HepG2 (cell line): Measurements from ENCODE around the gene AP4S1. TPM values are rescaled to one million over a fixed set of nuclear protein-coding genes. Genes with fewer than 3 reads are reported as not detected.

ENCODE experiments used
- DNMT3B ChIP-seq: conservative IDR thresholded peaks from 2 replicates; pipeline ENCODE4 v1.6.1; 2016; ENCODE audit warnings: missing biosample characterization, control low read depth
- FOXA3 ChIP-seq: IDR thresholded peaks from 2 replicates; pipeline ENCODE4 v1.6.1; 2016; ENCODE audit warnings: missing genetic modification reagents, missing compliant biosample characterization
- HOXA3 ChIP-seq: sonication (generic); formaldehyde crosslinking; IDR thresholded peaks from 2 replicates; pipeline ENCODE4 v1.5.0; 2020; ENCODE audit warnings: missing genetic modification reagents
- JDP2 ChIP-seq: sonication (generic); formaldehyde crosslinking; IDR thresholded peaks from 2 replicates; pipeline ENCODE4 v1.8.1; 2022; ENCODE audit warnings: missing genetic modification reagents, borderline replicate concordance
- JUND ChIP-seq: sonication (generic); formaldehyde crosslinking; IDR thresholded peaks from 2 replicates; pipeline ENCODE4 v1.8.0; 2022; ENCODE audit warnings: mild to moderate bottlenecking, missing genetic modification reagents
- NCOR1 ChIP-seq: fragments of 200-600 bp; sonication (generic); IDR thresholded peaks from 2 replicates; pipeline ENCODE4 v1.7.0; 2017; ENCODE audit warnings: antibody characterized with exemption, low read length, borderline replicate concordance
- PAF1 ChIP-seq: IDR thresholded peaks from 2 replicates; pipeline ENCODE4 v1.6.1; 2016; ENCODE audit warnings: missing genetic modification reagents, missing compliant biosample characterization
- RAD51 ChIP-seq: fragments of 450-650 bp; IDR thresholded peaks from 2 replicates; pipeline ENCODE4 v1.6.1; 2016; ENCODE audit warnings: borderline replicate concordance
- RCOR2 ChIP-seq: IDR thresholded peaks from 2 replicates; pipeline ENCODE4 v1.6.1; 2016; ENCODE audit warnings: missing biosample characterization, missing genetic modification reagents
- SP2 ChIP-seq: sonication (generic); formaldehyde crosslinking; IDR thresholded peaks from 2 replicates; pipeline ENCODE4 v1.5.1; 2020; ENCODE audit warnings: mild to moderate bottlenecking, missing genetic modification reagents
- SSRP1 ChIP-seq: IDR thresholded peaks from 2 replicates; pipeline ENCODE4 v1.6.1; 2016; ENCODE audit warnings: control low read depth
- TBL1XR1 ChIP-seq: fragments of 150-350 bp; IDR thresholded peaks from 2 replicates; pipeline ENCODE4 v1.6.1; 2014; ENCODE audit warnings: borderline replicate concordance, low read length; ENCODE audit not compliant: partially characterized antibody
- ZNF207 ChIP-seq: fragments of 450-650 bp; IDR thresholded peaks from 2 replicates; pipeline ENCODE4 v1.6.1; 2016; ENCODE audit warnings: antibody characterized with exemption, borderline replicate concordance
- ZNF260 ChIP-seq: sonication (generic); formaldehyde crosslinking; IDR thresholded peaks from 2 replicates; pipeline ENCODE4 v1.4.0; 2020; ENCODE audit warnings: missing genetic modification reagents, low read depth, mild to moderate bottlenecking, borderline replicate concordance
- ZNF557 ChIP-seq: sonication (generic); formaldehyde crosslinking; IDR thresholded peaks from 2 replicates; pipeline ENCODE4 v1.4.0; 2020; ENCODE audit warnings: missing genetic modification reagents
- ZNF605 ChIP-seq: sonication (generic); formaldehyde crosslinking; IDR thresholded peaks from 2 replicates; pipeline ENCODE4 v1.8.0; 2022; ENCODE audit warnings: mild to moderate bottlenecking, missing genetic modification reagents
- ZSCAN9 ChIP-seq: IDR thresholded peaks from 2 replicates; pipeline ENCODE4 v1.6.1; 2016; ENCODE audit warnings: borderline replicate concordance
- polyA plus RNA-seq, 8 experiments: library from polyadenylated mRNA; depleted of rRNA in 3 of 8; stranded (reverse) in 7 of 8; unstranded in 1 of 8; fragments of >200 nt; fragmentation: Illumina TruSeq in 4 of 8; extraction: Trizol in 4 of 8; gene quantifications; 2 replicates each; pipeline versions ENCODE4 v1.2.1 to v1.2.3, GENCODE V29; 2011 to 2016; ENCODE audit warnings: low read depth in 4 of 8, missing spikeins in 1 of 8, mixed read lengths in 1 of 8; ENCODE audit not compliant: insufficient read depth in 1 of 8
- total RNA-seq, 5 experiments: library from RNA; depleted of rRNA; stranded (reverse); fragments of >200 nt; fragmentation: Illumina TruSeq; extraction: Trizol; gene quantifications; 2 replicates each; pipeline ENCODE4 v1.2.3, GENCODE V29; 2016; ENCODE audit warnings: low read depth in 1 of 5
- TF ChIP-seq, protein P1 (sequence below): sonication (generic); formaldehyde crosslinking; IDR thresholded peaks from 2 replicates; pipeline ENCODE4 v1.5.0; 2020; ENCODE audit warnings: missing genetic modification reagents
- TF ChIP-seq, protein P2 (sequence below): IDR thresholded peaks from 2 replicates; pipeline ENCODE4 v1.6.1; 2016; ENCODE audit warnings: low read depth, control low read depth
- TF ChIP-seq, protein P3 (sequence below): sonication (generic); formaldehyde crosslinking; IDR thresholded peaks from 2 replicates; pipeline ENCODE4 v1.8.1; 2023; ENCODE audit warnings: missing genetic modification reagents, inconsistent platforms, borderline replicate concordance
- TF ChIP-seq, protein P4 (sequence below): sonication (generic); formaldehyde crosslinking; IDR thresholded peaks from 2 replicates; pipeline ENCODE4 v1.5.0; 2020; ENCODE audit warnings: mild to moderate bottlenecking, missing genetic modification reagents

AP4S1 gene
- total and polyA plus RNA-seq, 2 of the 13 experiments (the other 11 are each of a cell fraction or from before 2014, with no cell fraction given) = 3.9 to 21.1 TPM

DNA sequence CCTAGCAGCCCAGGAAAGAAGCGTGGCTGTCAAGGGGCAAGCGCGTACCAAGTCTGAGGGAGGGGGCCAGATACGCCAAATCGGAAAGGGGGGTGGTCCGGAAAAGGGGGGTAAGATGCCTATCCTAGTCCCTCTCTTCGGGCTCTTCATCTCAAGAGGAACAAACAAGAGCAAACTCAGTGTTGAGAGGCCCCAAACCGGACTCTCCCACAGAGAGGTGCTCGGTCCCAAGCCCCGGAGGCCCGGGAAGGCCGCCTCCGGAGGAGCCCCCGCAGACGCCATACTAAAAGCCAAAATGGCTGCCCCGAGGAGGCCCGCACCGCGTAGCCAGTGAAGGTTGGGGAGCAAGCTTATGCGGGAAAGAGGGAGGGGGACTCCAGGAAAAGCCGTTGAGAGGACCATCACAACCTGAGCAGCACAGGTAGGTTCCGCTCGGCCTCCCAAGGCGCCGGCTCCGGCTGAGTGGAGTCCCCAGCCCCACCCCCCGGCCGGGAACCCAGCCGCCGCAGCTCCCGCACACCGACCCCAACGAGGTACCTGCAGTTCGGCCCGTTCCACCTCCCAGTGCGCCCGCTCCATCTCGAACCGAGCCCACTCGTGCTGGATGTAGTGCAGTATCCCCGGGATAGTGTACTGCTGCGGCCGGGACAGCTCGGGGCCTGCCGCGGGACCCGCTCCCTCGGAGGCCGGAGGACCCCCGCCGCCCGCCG, at the start of gene AP4S1 (continued):
- TF ChIP-seq SSRP1 = peak; percentile 58; the same call in 1 of the 2 replicates
- TF ChIP-seq RAD51 = no peak
- TF ChIP-seq, protein P1, sequence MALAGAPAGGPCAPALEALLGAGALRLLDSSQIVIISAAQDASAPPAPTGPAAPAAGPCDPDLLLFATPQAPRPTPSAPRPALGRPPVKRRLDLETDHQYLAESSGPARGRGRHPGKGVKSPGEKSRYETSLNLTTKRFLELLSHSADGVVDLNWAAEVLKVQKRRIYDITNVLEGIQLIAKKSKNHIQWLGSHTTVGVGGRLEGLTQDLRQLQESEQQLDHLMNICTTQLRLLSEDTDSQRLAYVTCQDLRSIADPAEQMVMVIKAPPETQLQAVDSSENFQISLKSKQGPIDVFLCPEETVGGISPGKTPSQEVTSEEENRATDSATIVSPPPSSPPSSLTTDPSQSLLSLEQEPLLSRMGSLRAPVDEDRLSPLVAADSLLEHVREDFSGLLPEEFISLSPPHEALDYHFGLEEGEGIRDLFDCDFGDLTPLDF (CRISPR knock-in tag) = peak; percentile 50; the same call in 1 of the 2 replicates
- no peak for TF ChIP-seq PAF1 (CRISPR knock-in tag)
- TF ChIP-seq, protein P2, sequence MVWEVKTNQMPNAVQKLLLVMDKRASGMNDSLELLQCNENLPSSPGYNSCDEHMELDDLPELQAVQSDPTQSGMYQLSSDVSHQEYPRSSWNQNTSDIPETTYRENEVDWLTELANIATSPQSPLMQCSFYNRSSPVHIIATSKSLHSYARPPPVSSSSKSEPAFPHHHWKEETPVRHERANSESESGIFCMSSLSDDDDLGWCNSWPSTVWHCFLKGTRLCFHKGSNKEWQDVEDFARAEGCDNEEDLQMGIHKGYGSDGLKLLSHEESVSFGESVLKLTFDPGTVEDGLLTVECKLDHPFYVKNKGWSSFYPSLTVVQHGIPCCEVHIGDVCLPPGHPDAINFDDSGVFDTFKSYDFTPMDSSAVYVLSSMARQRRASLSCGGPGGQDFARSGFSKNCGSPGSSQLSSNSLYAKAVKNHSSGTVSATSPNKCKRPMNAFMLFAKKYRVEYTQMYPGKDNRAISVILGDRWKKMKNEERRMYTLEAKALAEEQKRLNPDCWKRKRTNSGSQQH (CRISPR knock-in tag) = peak; percentile 54; the same call in 1 of the 2 replicates
- TF ChIP-seq SP2 (CRISPR knock-in tag) = no peak
- peak; percentile 94; the same call in 1 of the 2 replicates for TF ChIP-seq ZNF605 (CRISPR knock-in tag)
- TF ChIP-seq ZNF260 (CRISPR knock-in tag) = no peak
- peak; percentile 21; the same call in 1 of the 2 replicates for TF ChIP-seq FOXA3
- no peak; the same call in 1 of the 2 replicates for TF ChIP-seq NCOR1
- TF ChIP-seq ZNF207 = no peak
- peak; percentile 81; the same call in 1 of the 2 replicates for TF ChIP-seq DNMT3B
- no peak for TF ChIP-seq TBL1XR1
- TF ChIP-seq JUND (CRISPR knock-in tag) = no peak
- TF ChIP-seq HOXA3 (CRISPR knock-in tag) = peak; percentile 98
- TF ChIP-seq, protein P3, sequence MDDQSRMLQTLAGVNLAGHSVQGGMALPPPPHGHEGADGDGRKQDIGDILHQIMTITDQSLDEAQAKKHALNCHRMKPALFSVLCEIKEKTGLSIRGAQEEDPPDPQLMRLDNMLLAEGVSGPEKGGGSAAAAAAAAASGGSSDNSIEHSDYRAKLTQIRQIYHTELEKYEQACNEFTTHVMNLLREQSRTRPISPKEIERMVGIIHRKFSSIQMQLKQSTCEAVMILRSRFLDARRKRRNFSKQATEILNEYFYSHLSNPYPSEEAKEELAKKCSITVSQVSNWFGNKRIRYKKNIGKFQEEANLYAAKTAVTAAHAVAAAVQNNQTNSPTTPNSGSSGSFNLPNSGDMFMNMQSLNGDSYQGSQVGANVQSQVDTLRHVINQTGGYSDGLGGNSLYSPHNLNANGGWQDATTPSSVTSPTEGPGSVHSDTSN (CRISPR knock-in tag) = no peak
- peak; percentile 33; the same call in 1 of the 2 replicates for TF ChIP-seq ZSCAN9 (CRISPR knock-in tag)
- TF ChIP-seq, protein P4, sequence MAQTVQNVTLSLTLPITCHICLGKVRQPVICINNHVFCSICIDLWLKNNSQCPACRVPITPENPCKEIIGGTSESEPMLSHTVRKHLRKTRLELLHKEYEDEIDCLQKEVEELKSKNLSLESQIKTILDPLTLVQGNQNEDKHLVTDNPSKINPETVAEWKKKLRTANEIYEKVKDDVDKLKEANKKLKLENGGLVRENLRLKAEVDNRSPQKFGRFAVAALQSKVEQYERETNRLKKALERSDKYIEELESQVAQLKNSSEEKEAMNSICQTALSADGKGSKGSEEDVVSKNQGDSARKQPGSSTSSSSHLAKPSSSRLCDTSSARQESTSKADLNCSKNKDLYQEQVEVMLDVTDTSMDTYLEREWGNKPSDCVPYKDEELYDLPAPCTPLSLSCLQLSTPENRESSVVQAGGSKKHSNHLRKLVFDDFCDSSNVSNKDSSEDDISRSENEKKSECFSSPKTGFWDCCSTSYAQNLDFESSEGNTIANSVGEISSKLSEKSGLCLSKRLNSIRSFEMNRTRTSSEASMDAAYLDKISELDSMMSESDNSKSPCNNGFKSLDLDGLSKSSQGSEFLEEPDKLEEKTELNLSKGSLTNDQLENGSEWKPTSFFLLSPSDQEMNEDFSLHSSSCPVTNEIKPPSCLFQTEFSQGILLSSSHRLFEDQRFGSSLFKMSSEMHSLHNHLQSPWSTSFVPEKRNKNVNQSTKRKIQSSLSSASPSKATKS (CRISPR knock-in tag) = no peak; the same call in 1 of the 2 replicates
- TF ChIP-seq RCOR2 (CRISPR knock-in tag) = 0 out of 2 replicates have a peak, but pooled peaks have one; percentile 13
- TF ChIP-seq ZNF557 = 0 out of 2 replicates have a peak, but pooled peaks have one; percentile 68
- no peak for TF ChIP-seq JDP2
